Naive B cell (primary cell): ENCODE measurements around the gene MTR. TPM values are rescaled to one million over a fixed set of nuclear protein-coding genes. Genes with fewer than 3 reads are reported as not detected.

Experiments used
- ATAC-seq, 2 donors: fragments of 150-1000 bp; cut with Tn5 transposase; 2 replicates each; pipeline ENCODE4 v1.10.0; 2021; ENCODE audit warnings: low read depth in 2 of 2, mild to moderate bottlenecking in 2 of 2, moderate library complexity in 2 of 2
- DNase-seq: peaks from one replicate; pipeline ENCODE4 v3.0.0; 2022
- H3K27ac Mint-ChIP-seq, 6 donors: one replicate each; pipeline ENCODE4 v1.8.0; 2020 to 2022; ENCODE audit warnings: mild to moderate bottlenecking in 6 of 6, mixed read lengths in 6 of 6, moderate library complexity in 5 of 6, inconsistent platforms in 2 of 6
- H3K27me3 Mint-ChIP-seq, 3 donors: one replicate each; pipeline ENCODE4 v1.8.0; 2021 to 2022; ENCODE audit warnings: mixed read lengths in 3 of 3, mild to moderate bottlenecking in 1 of 3
- H3K36me3 Mint-ChIP-seq, 2 donors: one replicate each; pipeline ENCODE4 v1.8.0; 2020 to 2022; ENCODE audit warnings: mixed read lengths in 2 of 2, inconsistent platforms in 1 of 2, mild to moderate bottlenecking in 1 of 2
- H3K4me1 Mint-ChIP-seq, 3 donors: one replicate each; pipeline ENCODE4 v1.8.0; 2020 to 2022; ENCODE audit warnings: mixed read lengths in 3 of 3, inconsistent platforms in 1 of 3, mild to moderate bottlenecking in 1 of 3, moderate library complexity in 1 of 3
- H3K4me3 Mint-ChIP-seq, 8 donors: one replicate each; pipeline ENCODE4 v1.8.0; 2020 to 2022; ENCODE audit warnings: mild to moderate bottlenecking in 8 of 8, mixed read lengths in 8 of 8, moderate library complexity in 8 of 8, inconsistent platforms in 2 of 8
- H3K9me3 Mint-ChIP-seq, 7 donors: one replicate each; pipeline ENCODE4 v1.8.0; 2020 to 2022; ENCODE audit warnings: mixed read lengths in 7 of 7, mild to moderate bottlenecking in 5 of 7, inconsistent platforms in 2 of 7, moderate library complexity in 1 of 7
- polyA plus RNA-seq, 6 donors: library from polyadenylated mRNA; unstranded; fragments of 300-500 nt; fragmentation: Illumina TruSeq; gene quantifications; one replicate each; pipeline ENCODE4 v1.2.3, GENCODE V29; 2021; ENCODE audit warnings: low read depth in 6 of 6

The MTR gene
- 10 to 100 TPM in 4 of 6 donors, 1 to 10 TPM in 2; 5.2 to 17.9 (median 14.7) TPM for polyA plus RNA-seq

GRCh38 chr1:236795035-236795756, at the start of gene MTR:
Gene MTR, plus strand, starts transcription at chr1:236795292. Its CDS starts 412 bp downstream, at chr1:236795704.
- peak within 1 kb of the TSS; percentile 90 to 99 (median 97) for H3K4me3 Mint-ChIP-seq
- ATAC-seq = peak; percentile 88 to 89
- peaks cover 20 to 34% (median 32%) of the 10 kb centered on the region in 3 donors for H3K4me1 Mint-ChIP-seq
- H3K36me3 Mint-ChIP-seq = no peaks in the 10 kb centered on the region
- peaks cover 12 to 23% (median 15%) of the 10 kb centered on the region in 3 donors for H3K27me3 Mint-ChIP-seq
- H3K9me3 Mint-ChIP-seq = no peaks in the 10 kb centered on the region
- peak; percentile 94 for DNase-seq
- peak within 1 kb of the TSS; percentile 96 to 99 (median 98) for H3K27ac Mint-ChIP-seq

GRCh38 chr1:236746785-236747184, 48.3 kb upstream of the MTR start:
- ATAC-seq = no peak

GRCh38 chr1:236747311-236747985, 47.6 kb upstream of the MTR start:
- no peaks in the 10 kb centered on the region for H3K9me3 Mint-ChIP-seq
- peaks cover 0 to 22% (median 17%) of the 10 kb centered on the region in 3 donors for H3K27me3 Mint-ChIP-seq
- no peak overlapping the region for H3K27ac Mint-ChIP-seq
- no peaks in the 10 kb centered on the region for H3K4me1 Mint-ChIP-seq
- no peak for DNase-seq
- no peaks in the 10 kb centered on the region for H3K36me3 Mint-ChIP-seq
- no peak overlapping the region for H3K4me3 Mint-ChIP-seq
- no peak for ATAC-seq

More at GRCh38 chr1:236746785-236747184, 48.3 kb upstream of the MTR start:
- H3K27ac Mint-ChIP-seq = no peak overlapping the region
- no peaks in the 10 kb centered on the region for H3K9me3 Mint-ChIP-seq
- DNase-seq = no peak
- H3K36me3 Mint-ChIP-seq = no peaks in the 10 kb centered on the region
- H3K4me3 Mint-ChIP-seq = no peak overlapping the region
- H3K27me3 Mint-ChIP-seq = peaks cover 5 to 26% (median 23%) of the 10 kb centered on the region in 3 donors
- H3K4me1 Mint-ChIP-seq = no peaks in the 10 kb centered on the region

- no peaks in the 10 kb centered on the region for H3K36me3 Mint-ChIP-seq
- no peaks in the 10 kb centered on the region for H3K4me1 Mint-ChIP-seq
- no peak overlapping the region for H3K27ac Mint-ChIP-seq
- ATAC-seq (no peak), DNase-seq (no peak)
- no peaks in the 10 kb centered on the region for H3K9me3 Mint-ChIP-seq
- peaks cover 0 to 13% (median 13%) of the 10 kb centered on the region in 3 donors for H3K27me3 Mint-ChIP-seq
- no peak overlapping the region for H3K4me3 Mint-ChIP-seq
Measured at GRCh38 chr1:236748268-236748870, 46.7 kb upstream of the MTR start.

- no peak overlapping the region for H3K27ac Mint-ChIP-seq
- DNase-seq = no peak
- no peaks in the 10 kb centered on the region for H3K4me1 Mint-ChIP-seq
- no peaks in the 10 kb centered on the region for H3K9me3 Mint-ChIP-seq
- no peak overlapping the region for H3K4me3 Mint-ChIP-seq
- peaks cover 8 to 19% (median 13%) of the 10 kb centered on the region in 3 donors for H3K27me3 Mint-ChIP-seq
- no peaks in the 10 kb centered on the region for H3K36me3 Mint-ChIP-seq
- no peak for ATAC-seq
Measured at GRCh38 chr1:236750928-236751327, 44.2 kb upstream of the MTR start.

- Mint-ChIP-seq H3K36me3 (no peaks in the 10 kb centered on the region), H3K27ac (no peak overlapping the region), H3K27me3 (peaks cover 8 to 19% (median 13%) of the 10 kb centered on the region in 3 donors), H3K4me3 (no peak overlapping the region), H3K4me1 (no peaks in the 10 kb centered on the region), H3K9me3 (no peaks in the 10 kb centered on the region)
- ATAC-seq (no peak), DNase-seq (no peak)
Measured at GRCh38 chr1:236751385-236751784, 43.7 kb upstream of the MTR start.

- Mint-ChIP-seq H3K4me1 (no peaks in the 10 kb centered on the region), H3K9me3 (no peaks in the 10 kb centered on the region), H3K36me3 (no peaks in the 10 kb centered on the region), H3K4me3 (no peak overlapping the region), H3K27me3 (peaks cover 8 to 19% (median 13%) of the 10 kb centered on the region in 3 donors), H3K27ac (peak overlapping the region in 1 of 6 donors; percentile 20)
- ATAC-seq = no peak
- no peak for DNase-seq
Measured at GRCh38 chr1:236751935-236752334, 43.2 kb upstream of the MTR start.

- Mint-ChIP-seq H3K27ac (no peak overlapping the region), H3K4me1 (no peaks in the 10 kb centered on the region), H3K9me3 (no peaks in the 10 kb centered on the region), H3K36me3 (no peaks in the 10 kb centered on the region), H3K27me3 (peaks cover 2 to 8% (median 8%) of the 10 kb centered on the region in 3 donors), H3K4me3 (no peak overlapping the region)
- DNase-seq (no peak), ATAC-seq (no peak)
Measured at GRCh38 chr1:236753516-236753915, 41.6 kb upstream of the MTR start.

GRCh38 chr1:236753964-236754363, 41.1 kb upstream of the MTR start:
- Mint-ChIP-seq H3K27ac (no peak overlapping the region), H3K9me3 (no peaks in the 10 kb centered on the region), H3K36me3 (no peaks in the 10 kb centered on the region), H3K27me3 (peaks cover 0 to 8% (median 5%) of the 10 kb centered on the region in 3 donors), H3K4me3 (no peak overlapping the region), H3K4me1 (no peaks in the 10 kb centered on the region)
- ATAC-seq = no peak
- no peak for DNase-seq

GRCh38 chr1:236754525-236755210, 40.4 kb upstream of the MTR start:
- Mint-ChIP-seq H3K27ac (no peak overlapping the region), H3K4me3 (no peak overlapping the region), H3K27me3 (peaks cover 6 to 11% (median 8%) of the 10 kb centered on the region in 3 donors), H3K9me3 (no peaks in the 10 kb centered on the region), H3K4me1 (peaks cover 0 to 6% (median 0%) of the 10 kb centered on the region in 3 donors), H3K36me3 (no peaks in the 10 kb centered on the region)
- DNase-seq (no peak), ATAC-seq (no peak)

- Mint-ChIP-seq H3K9me3 (no peaks in the 10 kb centered on the region), H3K4me1 (peaks cover 0 to 6% (median 0%) of the 10 kb centered on the region in 3 donors), H3K36me3 (no peaks in the 10 kb centered on the region), H3K4me3 (no peak overlapping the region), H3K27ac (no peak overlapping the region), H3K27me3 (peaks cover 8 to 11% (median 10%) of the 10 kb centered on the region in 3 donors)
- ATAC-seq (no peak), DNase-seq (no peak)
Measured at GRCh38 chr1:236757640-236758039, 37.5 kb upstream of the MTR start.

GRCh38 chr1:236759252-236759859, 35.7 kb upstream of the MTR start:
- DNase-seq (peak; percentile 22), ATAC-seq (no peak)
- Mint-ChIP-seq H3K9me3 (no peaks in the 10 kb centered on the region), H3K4me1 (peaks cover 0 to 6% (median 0%) of the 10 kb centered on the region in 3 donors), H3K4me3 (no peak overlapping the region), H3K36me3 (no peaks in the 10 kb centered on the region), H3K27ac (no peak overlapping the region), H3K27me3 (peaks cover 8 to 14% (median 11%) of the 10 kb centered on the region in 3 donors)

- H3K27ac Mint-ChIP-seq = no peak overlapping the region
- H3K4me3 Mint-ChIP-seq = peak overlapping the region in 1 of 8 donors; percentile 33
- DNase-seq (no peak), ATAC-seq (no peak)
- no peaks in the 10 kb centered on the region for H3K36me3 Mint-ChIP-seq
- peaks cover under 1 to 14% (median 11%) of the 10 kb centered on the region in 3 donors for H3K27me3 Mint-ChIP-seq
- H3K9me3 Mint-ChIP-seq = no peaks in the 10 kb centered on the region
- H3K4me1 Mint-ChIP-seq = peaks cover 0 to 6% (median 0%) of the 10 kb centered on the region in 3 donors
Measured at GRCh38 chr1:236760480-236760879, 34.6 kb upstream of the MTR start.
